Smooth muscle cell of the brain vasculature (primary cell): ENCODE measurements around the gene HOXA13.

Source experiments
- DNase-seq: peaks from one replicate; pipeline ENCODE4 v3.0.0-alpha.2; 2012; ENCODE audit warnings: low read depth, low spot score

HOXA13 gene

DNA sequence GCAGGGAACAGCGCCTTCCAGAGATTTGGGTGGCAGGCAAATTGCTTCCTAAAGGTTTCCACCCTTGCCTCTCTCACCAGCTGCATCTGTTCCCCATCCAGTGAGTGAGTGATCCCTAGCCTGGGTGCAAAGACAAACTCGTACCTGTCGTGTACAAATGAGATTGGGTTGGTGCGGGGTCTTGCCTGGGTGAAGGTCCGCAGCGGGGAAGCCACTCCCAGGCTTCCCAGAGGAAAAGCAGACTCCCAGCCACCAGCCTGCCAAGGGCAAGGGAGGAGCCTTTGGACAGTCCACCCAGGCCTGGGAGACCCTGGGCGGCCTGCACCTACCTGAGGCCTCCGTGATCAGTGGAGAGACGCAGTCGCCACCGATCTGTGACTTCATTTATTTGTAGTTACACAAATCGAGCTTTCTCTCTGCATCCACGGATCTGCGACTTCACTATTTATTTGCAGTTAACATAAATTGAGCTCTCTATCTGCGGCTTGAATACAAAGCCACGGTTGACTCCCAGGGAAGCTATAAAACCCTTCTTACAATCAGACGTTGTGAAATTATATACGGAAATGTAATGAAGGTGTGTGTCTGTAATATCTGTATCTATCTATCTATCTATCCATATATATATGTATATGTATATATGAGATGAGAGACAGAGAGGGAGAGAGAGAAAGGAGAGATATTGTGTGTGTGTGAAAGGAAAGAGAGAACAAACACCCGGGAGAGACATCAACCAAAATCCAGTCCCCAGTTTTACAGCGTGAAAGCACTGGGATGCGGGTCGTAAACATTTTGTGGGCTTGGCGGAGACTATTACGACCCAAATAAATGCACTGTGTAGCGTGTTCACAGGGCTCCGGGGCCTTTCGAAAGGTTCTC lies 40.4 kb downstream of the HOXA13 start:
- no peak for DNase-seq

DNA sequence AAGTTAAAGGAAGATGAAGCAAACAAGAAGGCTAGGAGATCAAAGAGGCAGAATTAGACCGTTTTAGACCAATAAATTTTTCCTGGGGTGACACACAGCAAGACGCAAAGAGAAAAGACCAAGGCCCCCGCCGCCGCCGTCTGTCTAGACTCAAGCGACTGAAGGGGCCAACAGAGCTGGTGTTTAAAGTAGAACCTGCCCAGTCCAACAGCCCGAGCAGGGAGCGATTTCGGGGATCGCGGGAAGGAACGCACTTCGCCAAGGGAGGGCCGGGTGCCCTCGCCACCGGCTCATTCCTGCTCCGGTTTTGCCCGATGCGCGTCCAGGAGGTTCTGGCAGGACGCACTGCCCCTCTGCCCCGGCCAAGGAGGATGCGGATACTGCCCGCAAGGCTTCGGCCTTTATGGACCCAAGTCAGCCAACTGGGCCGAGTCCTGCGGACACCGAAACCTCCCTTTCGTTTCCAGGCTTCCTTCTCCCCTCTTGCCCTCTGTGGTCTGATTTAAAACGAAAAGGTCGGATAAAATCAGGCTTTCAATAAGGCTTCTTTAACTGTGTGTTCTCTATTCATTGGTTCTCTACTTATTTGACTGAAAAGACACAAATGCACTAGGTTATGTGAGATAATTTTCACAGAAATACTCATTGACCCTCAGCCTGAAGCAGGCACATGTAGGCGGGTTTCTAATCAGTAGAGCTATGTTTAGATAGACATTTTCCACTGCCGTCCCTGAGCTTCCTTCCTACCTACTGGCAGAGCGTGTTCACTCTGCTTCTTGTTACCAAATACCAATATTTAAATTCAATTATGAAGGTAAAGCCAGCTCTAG lies 41.2 kb downstream of the HOXA13 start:
- no peak for DNase-seq

DNA sequence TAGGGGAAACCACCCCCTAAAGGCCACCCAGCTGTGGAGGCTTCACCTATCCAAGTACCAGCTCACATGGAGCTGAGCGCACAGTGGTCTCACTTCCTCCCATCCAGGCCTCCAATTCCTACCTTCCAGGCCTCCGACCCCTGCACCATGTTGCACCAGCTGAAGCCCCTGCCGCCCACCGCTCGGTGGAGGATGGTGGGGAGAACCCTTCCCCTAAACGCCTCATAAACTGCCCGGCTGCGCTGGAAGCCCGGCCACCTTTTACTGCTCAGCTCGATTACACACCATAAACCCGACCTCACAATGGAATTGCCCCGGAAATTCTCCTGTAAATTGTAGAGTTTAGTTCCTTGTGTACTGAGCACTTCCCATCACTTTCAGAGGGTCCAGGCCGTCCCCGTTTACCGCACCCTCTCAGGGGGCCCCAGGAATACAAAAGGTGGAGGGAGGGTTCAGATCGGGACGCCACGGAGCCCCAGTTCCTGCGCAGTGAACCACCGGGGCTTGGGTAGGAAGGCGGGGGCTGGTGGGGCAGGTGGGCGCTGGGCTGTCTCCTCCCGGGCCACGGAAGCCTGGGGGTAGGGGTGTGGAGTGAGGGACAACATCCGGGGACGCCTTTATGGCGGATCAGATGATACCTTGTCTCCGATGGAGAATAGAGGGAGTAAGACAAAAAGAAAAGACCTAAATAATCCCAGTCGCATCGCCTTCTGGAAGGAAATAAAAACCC lies 42.0 kb downstream of the HOXA13 start:
- DNase-seq, result no peak

DNA sequence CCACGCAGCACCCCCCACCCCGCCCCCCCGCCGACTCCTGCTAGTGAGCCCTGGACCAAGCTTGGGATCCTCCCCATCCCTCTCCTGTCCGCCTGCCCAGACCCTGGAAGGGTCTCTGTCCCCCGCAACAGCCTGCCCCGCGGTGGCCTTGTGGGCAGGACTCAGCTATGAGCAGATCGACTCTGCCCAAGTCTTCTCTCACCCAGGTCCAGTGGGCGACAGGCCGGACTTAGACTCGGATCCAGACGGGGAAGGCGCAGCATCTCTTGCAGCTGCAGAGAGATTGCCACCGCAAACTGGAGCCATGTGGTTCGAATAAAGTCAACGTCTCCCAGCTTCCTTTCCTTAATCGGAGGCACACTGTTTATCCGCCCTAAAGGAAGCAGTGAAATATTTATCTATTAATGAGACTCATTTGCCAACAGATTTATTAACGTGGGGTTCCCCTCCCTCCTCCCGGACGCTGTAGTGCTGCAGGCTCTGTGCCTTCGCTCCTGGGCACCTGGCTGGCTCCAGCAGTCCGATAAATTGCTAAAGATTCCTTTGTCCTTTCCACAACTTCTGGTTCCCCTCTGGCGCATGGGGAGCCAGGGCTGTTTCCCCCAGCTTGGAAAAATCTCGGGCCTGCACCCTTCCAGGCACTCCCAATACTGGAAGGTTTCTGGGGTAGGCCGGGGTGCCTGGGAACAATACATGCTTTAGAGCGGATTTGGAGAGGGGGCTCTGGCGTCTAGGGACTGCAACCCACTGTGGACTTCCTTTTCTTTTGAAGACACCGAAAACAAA lies 42.8 kb downstream of the HOXA13 start:
- DNase-seq, result no peak

DNA sequence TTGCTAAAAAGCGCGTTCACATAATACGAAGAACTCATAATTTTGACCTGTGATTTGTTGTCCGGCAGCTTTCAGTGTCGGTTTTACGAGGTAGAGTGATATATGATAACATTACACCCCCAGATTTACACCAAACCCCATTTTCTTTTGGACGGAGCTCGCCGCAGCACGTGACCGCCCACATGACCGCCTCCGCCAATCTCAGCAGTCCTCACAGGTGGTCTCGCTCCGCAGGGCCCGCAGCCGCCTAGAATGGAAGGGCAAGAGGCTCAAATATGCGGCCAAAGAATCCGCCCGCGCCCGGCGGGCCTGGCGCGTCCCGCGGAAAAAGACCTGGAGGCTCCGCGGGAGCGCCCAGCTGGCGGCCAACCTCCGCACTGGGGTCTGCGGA lies 43.4 kb downstream of the HOXA13 start, which contains the start of gene HOXA7:
HOXA7 (minus strand) TSS at position 168 of the 391 bp plus-strand sequence; CDS start at position 38, 130 bp downstream.
- DNase-seq, result no peak

DNA sequence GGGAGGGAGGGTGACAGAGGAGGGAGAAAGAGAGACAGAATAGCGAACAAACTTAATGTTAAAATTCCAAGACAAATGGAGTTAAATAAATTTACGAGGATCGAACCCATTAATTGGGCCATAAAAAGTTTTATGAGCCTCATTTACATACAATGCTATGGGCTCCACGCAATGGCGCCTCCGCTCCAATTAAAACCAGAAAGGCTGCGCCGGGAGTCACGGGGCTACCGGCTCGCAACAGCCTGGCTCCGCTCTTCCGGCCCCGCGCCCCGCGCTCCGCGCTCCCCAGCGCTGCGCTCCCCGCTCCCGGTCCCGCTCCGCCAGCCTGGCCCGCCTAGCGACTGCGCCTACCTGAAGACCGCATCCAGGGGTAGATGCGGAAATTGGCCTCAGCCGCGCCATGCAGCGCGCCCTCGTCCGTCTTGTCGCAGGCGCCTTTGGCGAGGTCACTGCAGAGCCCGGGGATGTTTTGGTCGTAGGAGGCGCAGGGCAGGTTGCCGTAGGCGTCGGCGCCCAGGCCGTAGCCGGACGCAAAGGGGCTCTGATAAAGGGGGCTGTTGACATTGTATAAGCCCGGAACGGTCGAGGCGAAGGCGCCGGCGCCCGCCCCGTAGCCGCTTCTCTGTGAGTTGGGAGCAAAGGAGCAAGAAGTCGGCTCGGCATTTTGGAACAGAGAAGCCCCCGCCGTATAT lies 43.9 kb downstream of the HOXA13 start:
- no peak for DNase-seq

DNA sequence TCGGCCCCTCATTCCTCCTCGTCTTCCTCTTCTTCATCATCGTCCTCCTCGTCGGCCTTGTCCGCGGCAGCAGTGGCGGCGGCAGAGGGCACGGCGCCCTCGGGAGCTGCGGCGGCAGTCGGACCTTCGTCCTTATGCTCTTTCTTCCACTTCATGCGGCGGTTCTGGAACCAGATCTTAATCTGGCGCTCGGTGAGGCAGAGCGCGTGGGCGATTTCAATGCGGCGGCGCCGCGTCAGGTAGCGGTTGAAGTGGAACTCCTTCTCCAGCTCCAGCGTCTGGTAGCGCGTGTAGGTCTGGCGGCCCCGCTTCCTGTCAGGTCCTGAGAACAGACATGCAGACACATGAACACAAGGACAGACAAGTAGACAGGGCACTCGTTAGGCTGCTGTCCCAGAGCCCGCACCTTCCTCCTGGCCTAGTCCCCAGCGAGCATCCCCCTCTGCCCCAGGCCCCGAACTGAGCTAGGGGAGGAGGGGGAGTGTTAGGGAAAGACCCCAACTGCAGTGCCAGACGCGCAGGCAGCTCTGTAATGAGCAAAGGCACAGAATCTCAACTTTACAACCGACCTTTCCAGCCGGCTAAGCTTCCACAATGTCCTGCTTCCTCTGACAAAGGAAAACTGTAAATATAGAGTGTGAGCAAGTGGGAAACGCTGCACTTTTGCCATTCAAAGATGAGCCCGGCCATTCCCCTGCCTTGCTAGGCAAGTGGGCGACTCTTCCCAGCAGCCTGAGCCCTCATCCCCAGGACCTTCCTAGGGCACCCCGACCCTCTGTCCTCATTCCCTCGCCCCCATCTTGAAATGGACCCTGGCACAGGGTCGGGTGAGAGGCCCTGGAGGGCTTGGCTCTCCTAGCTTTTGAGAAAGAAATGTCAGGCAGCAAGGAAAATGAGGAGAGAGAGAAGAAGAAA lies 44.7 kb downstream of the HOXA13 start:
- DNase-seq, result no peak

DNA sequence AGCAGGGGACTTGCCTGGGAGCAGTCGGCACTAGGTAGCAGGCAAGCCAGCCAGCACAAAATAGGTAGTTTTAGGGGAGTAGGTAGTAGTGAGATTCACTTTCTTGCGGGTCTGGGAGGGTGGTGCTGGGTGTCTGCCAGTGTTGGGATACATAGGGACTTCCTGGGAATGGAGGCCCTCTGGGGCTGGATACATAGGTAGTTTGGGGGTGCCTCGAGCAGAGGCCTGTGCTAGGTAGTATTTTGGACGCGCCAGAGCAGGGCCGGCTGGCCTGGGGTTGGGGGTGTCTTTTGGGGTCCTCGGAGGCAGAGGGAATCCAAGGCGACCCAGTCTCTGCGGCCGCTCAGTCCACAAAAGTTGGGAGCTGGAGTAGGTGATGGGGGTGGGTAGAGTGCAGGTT lies 45.5 kb downstream of the HOXA13 start:
- no peak for DNase-seq

DNA sequence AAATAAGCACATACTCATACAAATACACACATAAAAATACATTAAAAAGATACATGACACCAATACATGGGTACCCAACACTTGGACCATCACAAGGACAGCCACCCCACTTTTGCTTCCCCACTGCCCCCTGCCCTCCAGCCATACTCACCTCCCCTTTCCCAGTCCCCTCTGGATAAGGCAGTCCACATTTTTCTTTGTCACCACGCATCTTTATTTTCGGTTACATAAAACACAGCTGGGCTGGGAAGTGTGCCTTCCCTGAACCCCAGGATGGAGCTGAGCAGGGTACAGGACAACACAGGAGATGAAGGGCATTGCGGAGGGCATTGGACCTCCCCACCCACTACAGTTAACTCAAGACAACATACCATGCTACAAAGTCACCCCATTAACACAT lies 46.4 kb downstream of the HOXA13 start:
- no peak for DNase-seq

DNA sequence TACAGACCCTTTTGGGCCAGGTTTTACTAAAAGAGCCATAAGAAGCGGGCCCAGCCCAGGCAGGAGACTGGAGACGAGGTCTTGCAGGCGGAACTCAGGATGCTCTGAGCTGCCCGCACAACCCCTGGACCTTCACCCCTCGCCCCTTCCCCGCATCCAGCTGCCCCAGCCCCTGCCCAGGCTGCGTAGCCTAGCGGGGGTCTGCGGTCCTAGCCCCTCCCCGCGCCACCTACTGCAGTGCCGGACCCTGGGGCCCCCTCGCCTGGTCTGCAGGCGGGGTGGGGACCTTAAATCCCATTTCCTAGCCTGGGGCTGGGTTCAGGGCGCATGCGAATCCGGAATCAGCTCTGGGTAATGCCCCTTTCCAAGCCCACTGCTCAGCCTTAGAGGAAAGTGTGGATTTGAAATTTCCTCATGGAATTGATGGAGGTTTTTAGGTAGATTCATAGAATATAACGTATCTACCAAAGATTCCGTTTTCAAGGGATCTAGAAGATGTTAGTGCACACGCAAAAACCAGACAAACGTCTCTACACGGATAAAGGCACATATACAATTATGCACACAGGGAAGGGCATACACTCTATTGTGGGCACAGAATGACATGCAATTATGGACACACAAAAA lies 47.0 kb downstream of the HOXA13 start:
- no peak for DNase-seq

DNA sequence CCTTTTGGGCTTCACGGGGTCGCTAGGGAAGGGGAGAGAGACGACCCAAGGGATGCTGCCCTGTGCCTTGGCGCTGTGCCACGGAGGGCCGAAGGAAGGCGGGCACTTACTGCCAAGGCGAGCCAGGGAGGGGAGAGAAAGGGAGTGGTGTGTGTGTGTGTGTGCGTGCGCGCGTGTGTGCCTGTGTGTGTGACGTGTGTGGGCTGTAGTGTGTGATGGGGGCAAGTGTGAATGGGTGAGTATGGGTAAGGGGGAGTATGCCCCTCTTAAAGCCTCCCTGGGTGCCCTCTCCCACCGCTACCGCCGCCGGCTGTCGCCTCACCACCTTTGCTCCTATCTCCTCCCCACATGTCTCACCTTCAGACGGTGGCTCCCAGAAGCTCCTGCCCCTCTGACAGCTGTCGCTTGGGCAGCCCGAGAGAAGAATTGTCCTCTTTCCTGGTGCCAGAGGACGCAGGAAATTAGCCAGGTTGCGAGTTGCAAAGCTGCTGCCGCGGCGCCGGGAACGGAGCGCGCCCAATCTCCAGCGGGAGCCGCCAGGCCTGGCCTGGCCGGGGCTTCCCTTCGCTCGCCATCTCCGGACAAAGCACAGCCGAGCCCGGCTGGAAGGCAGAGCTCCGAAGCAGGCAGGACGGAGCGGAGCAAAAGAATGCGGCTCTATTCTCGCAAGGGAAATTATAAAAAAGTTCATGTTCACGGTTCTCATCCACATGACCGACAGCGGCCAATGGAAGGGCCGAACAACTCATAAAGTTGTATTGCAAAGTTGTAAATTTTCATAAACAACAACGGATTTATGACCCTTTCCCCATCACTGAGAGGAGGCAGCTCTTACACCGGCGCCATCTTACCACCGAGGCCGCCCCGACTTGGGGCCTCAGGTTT lies 47.7 kb downstream of the HOXA13 start, which contains the start of gene HOXA3:
HOXA3 (minus strand) TSS at position 653 of the 885 bp plus-strand sequence. CDS start 41,943 bp downstream, outside the sequence.
- DNase-seq, result no peak

DNA sequence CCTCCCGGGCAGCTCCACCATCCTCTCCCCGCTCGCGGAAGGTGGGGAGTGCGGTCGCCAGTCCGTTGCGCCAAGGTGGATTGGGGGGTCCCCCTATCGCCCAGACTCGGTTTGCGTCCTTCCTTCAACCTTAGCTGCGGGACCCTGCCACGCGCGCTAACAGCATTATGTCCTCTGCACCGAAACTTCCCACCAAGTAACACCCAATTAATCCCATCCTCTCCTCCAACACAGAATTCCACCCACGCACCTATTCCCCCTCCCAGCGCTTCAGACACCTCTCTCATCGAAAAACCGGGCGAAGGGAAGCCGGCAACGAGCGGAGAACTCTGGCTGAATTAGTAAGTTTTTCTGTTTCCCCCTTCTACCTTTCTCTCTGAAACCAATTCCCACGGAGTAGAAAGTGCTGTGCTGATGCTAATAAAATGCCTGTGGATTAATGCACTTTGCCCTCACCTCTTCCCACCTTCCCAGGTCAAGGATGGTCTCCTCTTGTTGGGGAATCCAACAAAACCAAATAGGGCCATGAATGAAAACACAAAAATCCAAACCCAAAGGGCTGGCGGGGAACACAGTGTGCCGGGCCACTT lies 48.5 kb downstream of the HOXA13 start:
- DNase-seq, result no peak

DNA sequence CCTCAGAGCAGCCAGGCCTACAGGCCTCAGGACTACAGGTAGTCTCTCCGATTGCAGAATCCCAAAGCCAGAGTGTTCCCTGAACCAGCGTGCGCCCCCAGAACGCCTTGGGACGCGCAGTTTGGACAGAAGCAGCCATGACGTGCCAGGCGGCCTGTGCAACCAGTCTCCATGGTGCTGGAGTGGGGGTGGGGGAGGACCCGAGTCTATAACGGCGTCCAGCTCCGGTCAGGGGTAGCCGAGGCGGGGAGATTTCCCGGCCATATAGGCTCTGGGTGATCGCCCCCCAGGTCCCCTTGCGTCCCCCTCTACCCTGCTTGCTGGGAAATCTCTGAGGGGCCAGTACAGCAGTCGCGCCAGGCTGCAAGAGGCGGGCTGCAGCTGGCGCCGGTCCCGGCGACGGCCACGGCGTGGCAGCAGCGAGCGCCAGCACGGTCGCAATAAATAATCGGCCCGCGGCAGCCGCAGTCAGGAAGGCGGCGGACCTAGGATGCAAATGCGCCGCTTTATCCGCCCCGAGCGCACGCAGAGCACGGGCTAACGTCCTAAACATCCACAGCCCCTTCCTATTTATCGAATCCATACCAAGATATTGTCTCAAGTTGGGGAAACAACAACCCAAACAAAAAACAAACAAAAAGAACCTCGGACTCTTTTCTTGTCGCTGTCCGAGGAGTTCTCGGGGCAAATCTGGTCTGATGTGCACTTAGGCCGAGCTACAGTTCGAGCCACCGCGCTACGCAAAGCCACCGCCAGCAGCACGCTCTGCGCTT lies 49.1 kb downstream of the HOXA13 start:
- DNase-seq, result no peak

DNA sequence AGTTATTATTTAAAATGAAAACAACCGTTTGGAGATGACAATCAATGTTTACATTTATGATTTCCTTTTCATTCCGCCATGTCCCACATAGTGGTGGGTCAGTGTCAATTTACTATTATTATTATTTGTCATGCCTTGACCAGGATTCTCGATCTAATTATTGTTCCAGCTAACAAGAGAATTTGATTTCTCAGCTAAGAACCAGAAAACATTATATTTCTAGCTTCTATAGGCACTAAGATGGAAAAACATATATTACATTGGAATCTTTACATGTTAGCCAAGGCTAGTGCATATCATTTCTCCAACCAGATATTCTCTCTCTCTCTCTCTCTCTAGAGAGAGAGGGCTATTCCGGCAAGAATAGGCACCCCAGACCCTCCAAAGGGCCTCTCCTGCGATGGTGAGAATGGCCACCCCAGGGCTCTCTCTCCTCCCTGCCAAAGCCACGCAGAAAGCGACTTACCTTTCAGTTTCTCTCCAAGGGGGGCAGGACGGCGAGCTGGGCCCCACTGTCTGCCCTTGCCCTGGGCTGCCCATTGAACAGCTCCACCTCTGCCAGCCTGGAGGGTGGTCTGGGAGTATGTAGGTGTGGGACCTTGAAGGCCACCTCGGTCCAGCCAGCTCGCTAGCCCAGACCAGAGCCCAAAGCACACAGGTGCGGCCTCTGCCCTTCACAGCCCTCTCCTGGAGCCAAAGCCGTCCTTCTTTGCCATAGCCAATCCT lies 49.9 kb downstream of the HOXA13 start:
- DNase-seq, result no peak

DNA sequence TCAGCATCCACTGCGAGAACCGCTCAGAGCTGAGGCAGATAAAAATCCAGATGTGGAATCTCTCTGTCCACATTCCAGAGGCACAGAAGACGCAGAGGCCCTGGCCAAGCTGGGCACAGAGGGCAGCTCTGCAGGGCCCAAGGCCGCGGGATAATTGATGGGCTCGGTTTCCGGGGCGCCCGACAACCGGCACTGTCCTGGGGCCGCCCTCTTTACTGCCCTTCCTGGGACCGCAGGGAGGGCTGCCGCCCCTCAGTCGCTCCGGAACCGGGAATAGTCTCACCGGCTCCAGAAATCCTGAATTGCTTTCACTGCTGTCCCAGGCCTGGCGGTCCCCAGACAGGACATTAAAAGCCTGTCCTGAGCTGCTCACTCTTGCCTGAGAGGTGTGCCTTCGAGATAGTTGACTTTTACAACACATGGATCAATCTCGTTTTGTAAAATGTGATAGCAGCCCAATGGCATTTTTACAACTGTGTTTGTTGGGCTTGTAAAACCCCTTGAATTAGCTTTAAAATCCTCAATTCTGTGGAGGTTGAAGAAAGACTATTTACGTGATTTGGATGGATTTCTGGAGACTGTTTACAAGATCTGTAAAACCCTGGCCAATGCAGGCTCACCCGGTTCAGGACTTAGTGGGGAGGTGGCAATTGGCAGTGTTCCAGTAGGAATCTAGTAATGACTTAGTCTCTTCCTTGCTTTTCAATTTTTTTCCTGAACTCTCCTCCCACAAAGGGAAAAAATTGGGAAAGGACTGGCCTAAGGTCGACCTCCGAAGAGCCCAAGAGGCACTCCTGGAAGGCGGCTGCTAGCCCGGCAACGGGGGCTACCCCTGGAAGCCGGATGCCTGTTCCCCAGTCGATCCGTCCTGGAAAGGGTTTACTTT lies 50.9 kb downstream of the HOXA13 start:
- no peak for DNase-seq
